ENCODE measurements around the gene MAEA. TPM values are rescaled to one million over a fixed set of nuclear protein-coding genes. Genes with fewer than 3 reads are reported as not detected.

The MAEA gene
- total and polyA plus RNA-seq, 10 of the 15 experiments (the other 5 are each of a cell fraction or from before 2014, with no cell fraction given), result 3.6 to 67.1 (median 54.6) TPM

DNA sequence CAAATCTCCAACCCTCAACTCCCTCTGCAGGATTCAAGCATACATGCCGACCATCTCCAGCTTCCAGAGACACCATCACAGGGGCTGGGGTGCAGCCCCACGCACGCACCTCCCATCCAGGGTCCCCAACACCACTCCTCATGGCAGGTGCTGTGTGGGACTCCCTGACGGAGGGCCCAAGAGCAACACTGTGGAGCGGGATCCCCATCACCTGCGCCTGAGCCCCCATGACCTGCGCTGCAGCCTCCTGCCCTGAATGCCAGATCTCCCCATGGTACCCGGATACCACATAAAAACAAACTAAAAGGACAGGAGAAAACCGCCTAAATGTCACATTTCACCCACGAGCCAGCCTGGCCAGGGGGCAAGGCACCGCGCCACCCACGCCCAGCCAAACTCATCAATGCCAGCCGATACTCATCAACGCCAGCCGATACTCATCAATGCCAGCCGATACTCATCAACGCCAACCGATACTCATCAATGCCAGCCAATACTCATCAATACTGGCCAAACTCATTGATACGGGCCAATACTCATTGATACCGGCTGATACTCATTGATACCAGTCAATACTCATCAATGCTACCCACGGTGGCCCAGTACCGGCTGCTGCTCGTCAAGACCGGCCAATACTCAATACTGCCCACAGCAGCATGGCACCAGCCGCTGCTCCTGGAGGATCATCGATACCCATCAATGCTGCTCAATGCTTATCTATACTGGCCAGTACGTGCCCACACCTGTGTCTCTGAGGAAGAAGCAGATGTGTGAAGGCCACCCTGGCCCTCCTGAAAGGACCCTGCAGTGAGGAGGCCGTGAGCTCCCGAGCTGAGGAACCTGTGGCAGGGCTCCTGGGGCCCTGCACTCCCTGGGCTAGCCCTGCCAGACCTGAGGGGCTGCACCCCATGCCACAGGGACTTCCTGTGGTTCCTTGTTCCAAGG is 46.9 kb upstream of the MAEA start:
- intact Hi-C loops (cut with micrococcal nuclease; ENCODE audit: unreplicated experiment), result no loop called here
- H3K4me1 ChIP-seq (ENCODE audit: control insufficient read depth, insufficient read depth, low read length), result peaks cover 14% of the 10 kb centered on the region
- TF ChIP-seq WRNIP1 (IDR thresholded peaks at IDR 0.05; ENCODE audit: borderline replicate concordance, low read depth, low read length) (no peak), SMAD5 (IDR thresholded peaks at IDR 0.05; ENCODE audit: low read depth) (no peak), JUNB (IDR thresholded peaks at IDR 0.05) (no peak), ZZZ3 (IDR thresholded peaks at IDR 0.05; ENCODE audit: control insufficient read depth, insufficient read length, low read depth) (no peak), ZNF274 (IDR thresholded peaks at IDR 0.05; ENCODE audit: insufficient read depth, insufficient read length) (no peak), TCF3 (IDR thresholded peaks at IDR 0.05; ENCODE audit: borderline replicate concordance, insufficient read depth, low read depth, low read length) (peak; percentile 51; the same call in 1 of the 2 replicates), KLF5 (IDR thresholded peaks at IDR 0.05; ENCODE audit: partially characterized antibody) (no peak), NFIC (IDR thresholded peaks at IDR 0.05; ENCODE audit: low read depth, low read length) (no peak)
- TF ChIP-seq, protein P1, sequence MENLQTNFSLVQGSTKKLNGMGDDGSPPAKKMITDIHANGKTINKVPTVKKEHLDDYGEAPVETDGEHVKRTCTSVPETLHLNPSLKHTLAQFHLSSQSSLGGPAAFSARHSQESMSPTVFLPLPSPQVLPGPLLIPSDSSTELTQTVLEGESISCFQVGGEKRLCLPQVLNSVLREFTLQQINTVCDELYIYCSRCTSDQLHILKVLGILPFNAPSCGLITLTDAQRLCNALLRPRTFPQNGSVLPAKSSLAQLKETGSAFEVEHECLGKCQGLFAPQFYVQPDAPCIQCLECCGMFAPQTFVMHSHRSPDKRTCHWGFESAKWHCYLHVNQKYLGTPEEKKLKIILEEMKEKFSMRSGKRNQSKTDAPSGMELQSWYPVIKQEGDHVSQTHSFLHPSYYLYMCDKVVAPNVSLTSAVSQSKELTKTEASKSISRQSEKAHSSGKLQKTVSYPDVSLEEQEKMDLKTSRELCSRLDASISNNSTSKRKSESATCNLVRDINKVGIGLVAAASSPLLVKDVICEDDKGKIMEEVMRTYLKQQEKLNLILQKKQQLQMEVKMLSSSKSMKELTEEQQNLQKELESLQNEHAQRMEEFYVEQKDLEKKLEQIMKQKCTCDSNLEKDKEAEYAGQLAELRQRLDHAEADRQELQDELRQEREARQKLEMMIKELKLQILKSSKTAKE (IDR thresholded peaks at IDR 0.05; ENCODE audit: low read depth, poor library complexity, severe bottlenecking), result no peak
- TF ChIP-seq, protein P2, sequence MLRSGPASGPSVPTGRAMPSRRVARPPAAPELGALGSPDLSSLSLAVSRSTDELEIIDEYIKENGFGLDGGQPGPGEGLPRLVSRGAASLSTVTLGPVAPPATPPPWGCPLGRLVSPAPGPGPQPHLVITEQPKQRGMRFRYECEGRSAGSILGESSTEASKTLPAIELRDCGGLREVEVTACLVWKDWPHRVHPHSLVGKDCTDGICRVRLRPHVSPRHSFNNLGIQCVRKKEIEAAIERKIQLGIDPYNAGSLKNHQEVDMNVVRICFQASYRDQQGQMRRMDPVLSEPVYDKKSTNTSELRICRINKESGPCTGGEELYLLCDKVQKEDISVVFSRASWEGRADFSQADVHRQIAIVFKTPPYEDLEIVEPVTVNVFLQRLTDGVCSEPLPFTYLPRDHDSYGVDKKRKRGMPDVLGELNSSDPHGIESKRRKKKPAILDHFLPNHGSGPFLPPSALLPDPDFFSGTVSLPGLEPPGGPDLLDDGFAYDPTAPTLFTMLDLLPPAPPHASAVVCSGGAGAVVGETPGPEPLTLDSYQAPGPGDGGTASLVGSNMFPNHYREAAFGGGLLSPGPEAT (IDR thresholded peaks at IDR 0.05; ENCODE audit: low read depth), result no peak
- TF ChIP-seq, protein P3, sequence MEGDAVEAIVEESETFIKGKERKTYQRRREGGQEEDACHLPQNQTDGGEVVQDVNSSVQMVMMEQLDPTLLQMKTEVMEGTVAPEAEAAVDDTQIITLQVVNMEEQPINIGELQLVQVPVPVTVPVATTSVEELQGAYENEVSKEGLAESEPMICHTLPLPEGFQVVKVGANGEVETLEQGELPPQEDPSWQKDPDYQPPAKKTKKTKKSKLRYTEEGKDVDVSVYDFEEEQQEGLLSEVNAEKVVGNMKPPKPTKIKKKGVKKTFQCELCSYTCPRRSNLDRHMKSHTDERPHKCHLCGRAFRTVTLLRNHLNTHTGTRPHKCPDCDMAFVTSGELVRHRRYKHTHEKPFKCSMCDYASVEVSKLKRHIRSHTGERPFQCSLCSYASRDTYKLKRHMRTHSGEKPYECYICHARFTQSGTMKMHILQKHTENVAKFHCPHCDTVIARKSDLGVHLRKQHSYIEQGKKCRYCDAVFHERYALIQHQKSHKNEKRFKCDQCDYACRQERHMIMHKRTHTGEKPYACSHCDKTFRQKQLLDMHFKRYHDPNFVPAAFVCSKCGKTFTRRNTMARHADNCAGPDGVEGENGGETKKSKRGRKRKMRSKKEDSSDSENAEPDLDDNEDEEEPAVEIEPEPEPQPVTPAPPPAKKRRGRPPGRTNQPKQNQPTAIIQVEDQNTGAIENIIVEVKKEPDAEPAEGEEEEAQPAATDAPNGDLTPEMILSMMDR (IDR thresholded peaks at IDR 0.05 in 2 of 3, conservative IDR thresholded peaks at IDR 0.05 in 1 of 3; ENCODE audit: control insufficient read depth in 2 of 3, extremely low read depth in 1 of 3, insufficient read depth in 1 of 3, low read depth in 3 of 3, low read length in 3 of 3), result no peak
- TF ChIP-seq, protein P4, sequence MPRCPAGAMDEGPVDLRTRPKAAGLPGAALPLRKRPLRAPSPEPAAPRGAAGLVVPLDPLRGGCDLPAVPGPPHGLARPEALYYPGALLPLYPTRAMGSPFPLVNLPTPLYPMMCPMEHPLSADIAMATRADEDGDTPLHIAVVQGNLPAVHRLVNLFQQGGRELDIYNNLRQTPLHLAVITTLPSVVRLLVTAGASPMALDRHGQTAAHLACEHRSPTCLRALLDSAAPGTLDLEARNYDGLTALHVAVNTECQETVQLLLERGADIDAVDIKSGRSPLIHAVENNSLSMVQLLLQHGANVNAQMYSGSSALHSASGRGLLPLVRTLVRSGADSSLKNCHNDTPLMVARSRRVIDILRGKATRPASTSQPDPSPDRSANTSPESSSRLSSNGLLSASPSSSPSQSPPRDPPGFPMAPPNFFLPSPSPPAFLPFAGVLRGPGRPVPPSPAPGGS (IDR thresholded peaks at IDR 0.05; ENCODE audit: borderline replicate concordance, insufficient read depth, low read depth, low read length, poor library complexity, severe bottlenecking), result peak; percentile 96
- TF ChIP-seq, protein P5, sequence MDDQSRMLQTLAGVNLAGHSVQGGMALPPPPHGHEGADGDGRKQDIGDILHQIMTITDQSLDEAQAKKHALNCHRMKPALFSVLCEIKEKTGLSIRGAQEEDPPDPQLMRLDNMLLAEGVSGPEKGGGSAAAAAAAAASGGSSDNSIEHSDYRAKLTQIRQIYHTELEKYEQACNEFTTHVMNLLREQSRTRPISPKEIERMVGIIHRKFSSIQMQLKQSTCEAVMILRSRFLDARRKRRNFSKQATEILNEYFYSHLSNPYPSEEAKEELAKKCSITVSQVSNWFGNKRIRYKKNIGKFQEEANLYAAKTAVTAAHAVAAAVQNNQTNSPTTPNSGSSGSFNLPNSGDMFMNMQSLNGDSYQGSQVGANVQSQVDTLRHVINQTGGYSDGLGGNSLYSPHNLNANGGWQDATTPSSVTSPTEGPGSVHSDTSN (IDR thresholded peaks at IDR 0.05; ENCODE audit: insufficient replicate concordance, low read depth, low read length), result peak; percentile 54

More for the DNA sequence above, 46.9 kb upstream of the MAEA start:
- no peak overlapping the region for H3K4me3 ChIP-seq
- DNase-seq (ENCODE audit: low read depth, low spot score), result no peak
- ChIA-PET CTCF (no interaction called here), RAD21 (ENCODE audit: unreplicated experiment) (no interaction called here), POLR2A (interaction anchor here (0.6 kb wide), 1 partner anchor 57 kb away, joined by 5 read pairs; no protein-coding TSS in a partner anchor), SMC1A (ENCODE audit: uncharacterized antibody, unreplicated experiment) (interaction anchor here (1.0 kb wide), 1 partner anchor 104 kb away, joined by 5 read pairs; the partner anchor contains the start of gene UVSSA)
- no peak overlapping the region for H2AFZ ChIP-seq (ENCODE audit: control insufficient read depth, low read depth, low read length)
- H4K20me1 ChIP-seq (ENCODE audit: control insufficient read depth, insufficient read depth), result peaks cover 7% of the 10 kb centered on the region; the same call in 1 of the 2 replicates
- no peaks in the 10 kb centered on the region for H3K27me3 ChIP-seq (replicated peaks in 1 of 2; ENCODE audit: control insufficient read depth in 2 of 2, insufficient read depth in 2 of 2, low read length in 1 of 2)
- no peak overlapping the region for H3K9ac ChIP-seq (ENCODE audit: control insufficient read depth, insufficient read depth, low read length)
- FAIRE-seq, result no peak
- H3K79me2 ChIP-seq (ENCODE audit: control insufficient read depth, insufficient read depth, low read length), result peaks cover 62% of the 10 kb centered on the region
- H3K27ac ChIP-seq (ENCODE audit: control insufficient read depth, insufficient read depth), result no peak overlapping the region
- peaks cover 4 to 30% of the 10 kb centered on the region in 2 experiments; a peak in 3 of 4 replicates for H3K36me3 ChIP-seq (ENCODE audit: control insufficient read depth in 2 of 2, insufficient read depth in 2 of 2, low read length in 1 of 2)
- ATAC-seq, result no peak
- no peak overlapping the region for H3K4me2 ChIP-seq (ENCODE audit: control insufficient read depth, insufficient read depth)
- BruUV-seq (replicated peaks), result no TSS peak
- no peaks in the 10 kb centered on the region for H3K9me3 ChIP-seq (replicated peaks; ENCODE audit: control insufficient read depth, insufficient read depth, low read length)
- in situ Hi-C loops (cut with MboI), result no loop called here
- WGBS (ENCODE audit: insufficient coverage, insufficient replicate concordance, low lambda C conversion rate, missing lambda C conversion rate), result 90% methylated on average over 29 of the region's 30 CpGs

All from GM12878 (cell line).